GM10248 (cell line): ENCODE results near the gene AKAP13.

ENCODE experiments used
- CTCF ChIA-PET: fragments of 300-600 bp; sonication (Branson Sonifier 250); formaldehyde crosslinking; extraction: SDS; loops from one replicate; lab custom pipeline; 2021; ENCODE audit warnings: antibody characterized with exemption; lab: Yijun Ruan, JAX
- POLR2A ChIA-PET: fragments of 350-650 bp; sonication (Branson Sonifier 250); formaldehyde crosslinking; extraction: SDS; loops from one replicate; lab custom pipeline; 2020; ENCODE audit warnings: antibody characterized with exemption; lab: Yijun Ruan, JAX
- DNase-seq: peaks from one replicate; pipeline ENCODE4 v3.0.0; 2012; ENCODE audit errors: extremely low spot score
- CTCF ChIP-seq: IDR thresholded peaks from 2 replicates; pipeline ENCODE4 v1.5.1; 2012; ENCODE audit warnings: mild to moderate bottlenecking, low read depth; ENCODE audit errors: extremely low read depth, missing control alignments, control extremely low read depth

Gene AKAP13

GRCh38 chr15:85492406-85492805, 112.0 kb downstream of the AKAP13 start:
- POLR2A ChIA-PET: no interaction called here
- no peak for TF ChIP-seq CTCF
- CTCF ChIA-PET: interaction anchor here (1.1 kb wide), 1 partner anchor 29 kb away, joined by 3 read pairs; no protein-coding TSS in a partner anchor
- no peak for DNase-seq

GRCh38 chr15:85493260-85493659, 112.9 kb downstream of the AKAP13 start:
- ChIA-PET CTCF (interaction anchor here (1.1 to 1.3 kb wide), 2 partner anchors 12 to 28 kb away, joined by 3 to 4 read pairs; no protein-coding TSS in a partner anchor), POLR2A (no interaction called here)
- TF ChIP-seq CTCF: no peak

GRCh38 chr15:85494048-85494777, 113.8 kb downstream of the AKAP13 start:
- no peak for DNase-seq
- ChIA-PET POLR2A (no interaction called here), CTCF (interaction anchor here (0.9 to 1.8 kb wide), 6 partner anchors 9 to 19 kb away, joined by 3 to 6 read pairs (median 4); no protein-coding TSS in a partner anchor)
- no peak for TF ChIP-seq CTCF

More at GRCh38 chr15:85493260-85493659, 112.9 kb downstream of the AKAP13 start:
- no peak for DNase-seq

- DNase-seq: no peak
- ChIA-PET CTCF (interaction anchor here (0.9 to 1.8 kb wide), 4 partner anchors 10 to 20 kb away, joined by 3 to 6 read pairs (median 4); no protein-coding TSS in a partner anchor), POLR2A (no interaction called here)
- no peak for TF ChIP-seq CTCF
Observed at GRCh38 chr15:85495096-85495495, 114.7 kb downstream of the AKAP13 start.

GRCh38 chr15:85495544-85495943, 115.1 kb downstream of the AKAP13 start:
- ChIA-PET POLR2A (no interaction called here), CTCF (interaction anchor here (0.9 to 1.8 kb wide), 3 partner anchors 10 to 20 kb away, joined by 4 to 6 read pairs (median 5); no protein-coding TSS in a partner anchor)
- no peak for TF ChIP-seq CTCF
- DNase-seq: no peak

GRCh38 chr15:85496151-85496550, 115.7 kb downstream of the AKAP13 start:
- TF ChIP-seq CTCF: no peak
- DNase-seq: no peak
- CTCF ChIA-PET: interaction anchor here (1.0 kb wide), 1 partner anchor 9 kb away, joined by 3 read pairs; no protein-coding TSS in a partner anchor
- POLR2A ChIA-PET: no interaction called here
